Upper lobe of left lung (tissue), 4 donors: Measurements from ENCODE around the gene JPT1.

Source experiments
- POLR2A ChIP-seq, 4 donors: fragments of 450-650 bp; IDR thresholded peaks; one replicate each; pipeline ENCODE4 v1.5.1; 2016 to 2017; ENCODE audit warnings: antibody characterized with exemption in 4 of 4, mild to moderate bottlenecking in 2 of 4
- POLR2AphosphoS5 ChIP-seq, 2 donors: sonication (generic); formaldehyde crosslinking; IDR thresholded peaks; one replicate each; pipeline ENCODE4 v1.5.1; 2017; ENCODE audit warnings: antibody characterized with exemption in 2 of 2
- TF ChIP-seq, protein P1 (sequence below), 6 experiments: fragments of 450-650 bp in 4 of 6; fragments of 200-600 bp in 2 of 6; sonication (generic) in 2 of 6; IDR thresholded peaks; one replicate each; pipeline ENCODE4 v1.5.1; 2016 to 2019; ENCODE audit warnings: antibody characterized with exemption in 6 of 6

DNA sequence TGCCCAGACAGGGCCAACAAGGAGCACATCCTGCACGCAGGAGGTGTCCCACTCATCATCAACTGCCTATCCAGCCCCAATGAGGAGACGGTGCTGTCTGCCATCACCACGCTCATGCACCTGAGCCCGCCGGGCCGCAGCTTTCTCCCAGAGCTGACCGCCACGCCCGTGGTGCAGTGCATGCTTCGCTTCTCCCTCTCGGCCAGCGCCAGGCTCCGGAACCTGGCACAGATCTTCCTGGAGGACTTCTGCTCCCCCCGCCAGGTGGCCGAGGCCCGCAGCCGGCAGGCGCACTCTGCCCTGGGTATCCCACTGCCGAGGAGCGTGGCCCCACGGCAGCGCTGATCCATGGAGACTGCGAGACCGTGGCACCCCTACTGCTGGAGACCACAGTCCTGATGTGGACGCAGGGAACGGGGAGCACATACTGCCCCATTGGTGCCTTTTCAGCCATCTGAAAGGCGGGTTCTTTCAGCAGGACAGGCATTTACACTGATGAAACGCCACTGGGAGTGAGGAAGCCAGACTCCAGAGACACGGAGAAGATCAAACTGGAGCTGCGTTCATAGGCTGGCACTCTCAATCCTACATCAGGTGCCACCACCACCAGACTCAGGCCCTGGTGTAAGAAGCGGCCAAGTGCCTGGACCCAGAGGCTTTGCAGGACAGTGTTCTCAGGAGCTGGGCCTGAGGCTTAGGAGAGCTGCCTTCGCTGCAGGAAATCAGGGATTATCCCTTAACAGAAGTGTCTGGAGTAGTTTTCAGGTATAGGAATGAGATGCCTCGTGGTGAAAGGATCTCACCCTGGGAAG is 25.4 kb downstream of the JPT1 start:
- TF ChIP-seq, protein P1, sequence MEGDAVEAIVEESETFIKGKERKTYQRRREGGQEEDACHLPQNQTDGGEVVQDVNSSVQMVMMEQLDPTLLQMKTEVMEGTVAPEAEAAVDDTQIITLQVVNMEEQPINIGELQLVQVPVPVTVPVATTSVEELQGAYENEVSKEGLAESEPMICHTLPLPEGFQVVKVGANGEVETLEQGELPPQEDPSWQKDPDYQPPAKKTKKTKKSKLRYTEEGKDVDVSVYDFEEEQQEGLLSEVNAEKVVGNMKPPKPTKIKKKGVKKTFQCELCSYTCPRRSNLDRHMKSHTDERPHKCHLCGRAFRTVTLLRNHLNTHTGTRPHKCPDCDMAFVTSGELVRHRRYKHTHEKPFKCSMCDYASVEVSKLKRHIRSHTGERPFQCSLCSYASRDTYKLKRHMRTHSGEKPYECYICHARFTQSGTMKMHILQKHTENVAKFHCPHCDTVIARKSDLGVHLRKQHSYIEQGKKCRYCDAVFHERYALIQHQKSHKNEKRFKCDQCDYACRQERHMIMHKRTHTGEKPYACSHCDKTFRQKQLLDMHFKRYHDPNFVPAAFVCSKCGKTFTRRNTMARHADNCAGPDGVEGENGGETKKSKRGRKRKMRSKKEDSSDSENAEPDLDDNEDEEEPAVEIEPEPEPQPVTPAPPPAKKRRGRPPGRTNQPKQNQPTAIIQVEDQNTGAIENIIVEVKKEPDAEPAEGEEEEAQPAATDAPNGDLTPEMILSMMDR (IDR thresholded peaks at IDR 0.05), result no peak
- no peak for TF ChIP-seq POLR2A (IDR thresholded peaks at IDR 0.05)
- TF ChIP-seq POLR2AphosphoS5 (IDR thresholded peaks at IDR 0.05), result no peak
